GM12872 (cell line): Measurements from ENCODE around the gene TSG101.

Experiments used
- TF ChIP-seq, protein P1 (sequence below): IDR thresholded peaks from 3 replicates; pipeline ENCODE4 v1.5.1; 2011; ENCODE audit warnings: low read depth, mild to moderate bottlenecking, low read length, moderate library complexity; ENCODE audit not compliant: insufficient read depth

TSG101 gene

DNA sequence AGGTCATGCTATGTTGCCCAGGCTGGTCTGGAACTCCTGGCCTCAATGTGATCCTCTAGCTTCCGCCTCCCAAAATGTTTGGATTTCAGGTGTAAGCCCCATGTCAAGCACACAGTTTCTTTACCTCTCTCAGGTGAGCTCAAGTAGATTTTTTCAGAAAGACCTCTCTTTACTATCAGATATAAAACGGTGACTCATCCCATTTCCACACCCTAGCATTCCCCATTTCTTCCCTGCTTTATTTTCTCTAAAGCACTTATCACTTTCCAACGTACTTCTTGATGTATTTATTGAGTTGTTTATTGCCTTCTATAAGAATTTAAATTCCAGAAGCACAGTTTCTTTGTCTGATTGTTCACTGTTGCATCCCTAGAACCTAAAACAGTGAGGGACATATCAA lies 3.7 kb downstream of the TSG101 start:
- TF ChIP-seq, protein P1, sequence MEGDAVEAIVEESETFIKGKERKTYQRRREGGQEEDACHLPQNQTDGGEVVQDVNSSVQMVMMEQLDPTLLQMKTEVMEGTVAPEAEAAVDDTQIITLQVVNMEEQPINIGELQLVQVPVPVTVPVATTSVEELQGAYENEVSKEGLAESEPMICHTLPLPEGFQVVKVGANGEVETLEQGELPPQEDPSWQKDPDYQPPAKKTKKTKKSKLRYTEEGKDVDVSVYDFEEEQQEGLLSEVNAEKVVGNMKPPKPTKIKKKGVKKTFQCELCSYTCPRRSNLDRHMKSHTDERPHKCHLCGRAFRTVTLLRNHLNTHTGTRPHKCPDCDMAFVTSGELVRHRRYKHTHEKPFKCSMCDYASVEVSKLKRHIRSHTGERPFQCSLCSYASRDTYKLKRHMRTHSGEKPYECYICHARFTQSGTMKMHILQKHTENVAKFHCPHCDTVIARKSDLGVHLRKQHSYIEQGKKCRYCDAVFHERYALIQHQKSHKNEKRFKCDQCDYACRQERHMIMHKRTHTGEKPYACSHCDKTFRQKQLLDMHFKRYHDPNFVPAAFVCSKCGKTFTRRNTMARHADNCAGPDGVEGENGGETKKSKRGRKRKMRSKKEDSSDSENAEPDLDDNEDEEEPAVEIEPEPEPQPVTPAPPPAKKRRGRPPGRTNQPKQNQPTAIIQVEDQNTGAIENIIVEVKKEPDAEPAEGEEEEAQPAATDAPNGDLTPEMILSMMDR, result no peak

DNA sequence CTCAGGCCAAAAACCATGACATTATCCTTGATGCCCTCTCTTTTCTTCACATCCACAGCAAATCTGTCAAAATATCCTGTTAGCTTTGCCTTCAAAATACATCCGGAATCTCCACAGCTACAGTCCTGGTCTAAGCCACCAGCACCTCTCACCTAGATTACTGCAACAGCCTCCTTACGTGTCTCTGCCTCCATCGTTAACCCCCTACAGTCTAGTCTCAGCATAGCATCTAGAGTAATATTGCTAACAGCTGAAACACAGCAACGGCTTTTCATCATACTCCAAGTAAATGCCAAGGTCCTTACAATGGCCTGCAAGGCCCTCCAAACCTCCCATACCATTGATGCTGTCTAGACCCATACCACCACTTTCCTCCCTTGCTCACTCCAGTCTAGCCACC lies 4.4 kb downstream of the TSG101 start:
- TF ChIP-seq, protein P1, result peak; percentile 48; the same call in 2 of the 3 replicates

DNA sequence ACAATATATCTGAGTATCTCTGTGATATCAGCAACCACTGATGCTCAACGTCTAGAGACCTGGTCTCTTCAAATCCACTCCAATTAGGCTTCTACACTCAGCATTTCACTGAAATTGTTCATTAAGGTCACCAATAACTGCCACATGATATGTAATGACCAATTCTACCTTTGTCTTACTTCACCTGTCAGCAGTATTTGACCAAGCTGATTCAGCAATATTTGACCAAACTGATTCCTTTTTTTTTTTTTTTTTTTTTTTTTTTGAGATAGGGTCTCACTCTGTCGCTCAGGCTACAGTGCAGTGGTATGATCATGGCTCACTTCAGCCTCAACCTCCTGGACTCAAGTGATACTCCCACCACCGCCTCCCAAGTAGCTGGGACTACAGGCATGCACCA lies 5.6 kb downstream of the TSG101 start:
- TF ChIP-seq, protein P1, result no peak

- TF ChIP-seq, protein P1, result no peak
These were observed 24.4 kb downstream of the TSG101 start for GRCh38 chr11:18502352-18502751.

GRCh38 chr11:18501629-18502028 lies 25.1 kb downstream of the TSG101 start:
- TF ChIP-seq, protein P1, result no peak

DNA sequence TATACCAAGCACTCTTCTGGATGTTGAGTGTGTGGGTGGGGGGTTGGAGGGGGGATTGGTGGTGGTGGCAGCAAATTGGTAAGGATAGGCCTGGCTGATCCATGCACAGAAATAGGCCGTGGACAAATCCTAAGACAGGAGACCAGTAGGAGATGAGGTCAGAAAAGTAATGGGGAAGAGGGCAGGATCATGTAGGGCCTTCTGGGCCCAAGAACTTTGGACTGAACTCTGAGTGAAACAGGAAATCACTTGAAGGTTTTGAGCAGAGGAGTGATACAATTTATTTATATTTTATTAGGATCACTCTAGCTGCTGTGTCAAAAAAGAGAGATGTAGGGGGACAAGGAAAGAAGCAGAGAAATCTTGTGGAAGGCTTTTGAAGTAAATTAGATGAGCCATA lies 28.7 kb downstream of the TSG101 start:
- TF ChIP-seq, protein P1, result no peak

DNA sequence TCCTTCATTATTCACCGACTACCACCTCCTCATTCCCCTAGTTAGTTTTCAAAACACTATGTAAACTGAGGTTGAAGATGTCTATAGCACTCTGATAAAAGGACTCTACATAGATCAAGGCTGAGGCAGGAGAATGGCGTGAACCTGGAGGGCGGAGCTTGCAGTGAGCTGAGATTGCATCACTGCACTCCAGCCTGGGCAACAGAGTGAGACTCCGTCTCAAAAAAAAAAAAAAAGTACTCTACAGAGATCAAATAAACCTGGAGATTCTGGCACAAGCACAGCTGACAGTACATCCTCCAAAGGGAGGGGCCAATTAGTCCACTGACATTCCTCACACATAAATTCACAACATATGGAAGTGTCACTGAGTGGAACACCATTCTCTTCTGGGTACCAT lies 31.0 kb downstream of the TSG101 start:
- TF ChIP-seq, protein P1, result no peak

DNA sequence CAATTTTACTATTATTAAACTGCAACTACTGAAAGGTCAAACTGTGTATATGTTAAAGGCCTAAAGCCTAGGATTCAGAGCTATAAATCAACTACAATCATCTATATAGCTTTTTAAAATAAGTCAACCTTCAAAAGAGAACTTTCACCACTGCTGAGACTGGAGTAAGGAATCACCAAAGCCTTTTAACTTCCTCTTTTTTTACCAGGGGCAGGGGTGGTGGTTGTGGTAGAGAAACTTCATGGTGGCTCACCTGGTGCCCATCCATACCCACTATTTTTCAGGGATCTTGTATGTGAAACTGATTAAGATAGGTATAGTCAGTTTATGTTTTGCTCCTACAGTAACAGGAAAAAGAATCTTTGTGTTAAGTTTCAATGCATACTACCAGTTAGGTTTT lies 31.5 kb downstream of the TSG101 start:
- TF ChIP-seq, protein P1, result no peak
